PFSK-1 (cell line): ENCODE data around the gene H19.

Experiments used
- FOXP2 ChIP-seq: optimal IDR thresholded peaks from 2 replicates; pipeline ENCODE3; 2011; ENCODE audit warnings: borderline replicate concordance, control low read depth, inconsistent platforms; ENCODE audit not compliant: insufficient read depth; ENCODE audit errors: extremely low read length, extremely low read depth
- POLR2AphosphoS5 ChIP-seq: IDR thresholded peaks from 2 replicates; pipeline ENCODE4 v1.6.1; 2012; ENCODE audit warnings: low read depth, mild to moderate bottlenecking, control low read depth, low read length, moderate library complexity
- REST ChIP-seq, 2 experiments: IDR thresholded peaks; 2 replicates each; pipeline versions ENCODE4 v1.6.1 to v1.8.0; 2011 to 2012; ENCODE audit warnings: low read depth in 2 of 2, low read length in 2 of 2, control low read depth in 1 of 2, inconsistent platforms in 1 of 2, mild to moderate bottlenecking in 1 of 2, moderate library complexity in 1 of 2; ENCODE audit not compliant: insufficient read depth in 1 of 2
- SIN3A ChIP-seq: IDR thresholded peaks from 2 replicates; pipeline ENCODE4 v1.6.1; 2012; ENCODE audit warnings: mild to moderate bottlenecking, low read length, moderate library complexity, borderline replicate concordance; ENCODE audit not compliant: insufficient read depth
- TAF1 ChIP-seq: IDR thresholded peaks from 2 replicates; pipeline ENCODE4 v1.6.1; 2012; ENCODE audit warnings: low read length, control low read depth, borderline replicate concordance; ENCODE audit not compliant: insufficient read depth

Gene H19

DNA sequence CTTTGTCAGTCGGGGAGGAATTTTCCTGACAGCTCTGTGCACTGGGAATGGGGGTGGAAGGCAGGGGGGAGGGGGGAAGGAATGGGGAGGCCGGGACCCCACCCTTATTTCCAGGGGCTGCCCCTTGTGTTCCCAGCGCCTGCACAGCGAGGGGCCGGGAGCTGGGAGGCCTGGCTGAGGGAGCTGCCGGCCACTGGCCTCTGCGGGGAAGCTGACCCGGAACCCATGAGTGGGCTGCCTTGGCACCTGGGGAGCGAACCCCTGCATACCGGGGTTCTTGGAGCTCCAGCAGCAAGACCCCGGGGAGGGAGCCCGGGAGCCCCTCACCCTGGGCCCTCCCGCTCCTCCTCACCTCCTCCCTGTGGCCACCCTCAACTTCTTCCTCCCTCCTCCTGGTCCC, 3.5 kb downstream of the H19 start:
- TF ChIP-seq REST (IDR thresholded peaks at IDR 0.05; ENCODE audit: insufficient read depth in 1 of 2, low read depth in 2 of 2, low read length in 2 of 2) (no peak), SIN3A (no peak), TAF1 (no peak), FOXP2 (no peak), POLR2AphosphoS5 (no peak)

GRCh38 chr11:1992111-1992510, 5.5 kb downstream of the H19 start:
- TF ChIP-seq REST (IDR thresholded peaks at IDR 0.05; ENCODE audit: insufficient read depth in 1 of 2, low read depth in 2 of 2, low read length in 2 of 2) = no peak
- no peak for TF ChIP-seq TAF1
- no peak for TF ChIP-seq SIN3A
- no peak for TF ChIP-seq POLR2AphosphoS5
- no peak for TF ChIP-seq FOXP2

- TF ChIP-seq POLR2AphosphoS5 (no peak), FOXP2 (no peak), SIN3A (no peak), TAF1 (no peak), REST (IDR thresholded peaks at IDR 0.05; ENCODE audit: insufficient read depth in 1 of 2, low read depth in 2 of 2, low read length in 2 of 2) (no peak)
Measured at GRCh38 chr11:1990872-1991578, 6.6 kb downstream of the H19 start.

GRCh38 chr11:1989953-1990352, 7.7 kb downstream of the H19 start:
- no peak for TF ChIP-seq TAF1

DNA sequence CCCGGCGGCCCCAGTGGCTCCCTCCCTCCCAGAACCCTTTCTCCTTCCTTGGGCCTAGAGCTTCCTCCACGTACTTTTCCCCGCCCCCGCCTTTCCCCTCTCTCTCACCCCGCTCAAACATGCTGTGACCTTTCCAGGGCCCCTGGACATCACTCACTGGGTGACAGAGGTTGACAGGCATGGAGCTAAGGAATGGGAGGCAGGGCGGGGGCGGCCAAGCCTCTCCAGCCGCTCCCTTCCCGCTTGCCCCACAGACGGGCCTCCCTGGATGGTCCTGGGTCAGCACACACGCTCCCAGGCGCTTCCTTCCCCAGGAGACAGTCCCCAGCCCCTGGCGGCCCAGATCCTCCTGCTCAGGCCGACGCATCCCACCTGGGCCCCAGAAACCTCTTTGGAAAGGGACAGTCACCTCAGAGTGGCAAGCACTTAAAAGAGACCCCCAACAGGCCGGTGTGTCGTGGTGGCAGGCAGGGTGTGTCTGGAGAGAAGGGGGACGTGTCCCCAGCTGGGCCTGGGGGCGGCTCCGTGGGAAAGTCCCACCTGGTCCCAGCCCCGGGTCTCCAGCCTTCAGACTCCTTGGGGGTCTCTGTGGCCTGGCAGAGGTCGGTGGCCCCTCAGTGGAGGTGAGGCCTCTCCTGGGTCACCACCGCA, 8.8 kb downstream of the H19 start:
- TF ChIP-seq REST (IDR thresholded peaks at IDR 0.05; ENCODE audit: insufficient read depth in 1 of 2, low read depth in 2 of 2, low read length in 2 of 2) (no peak), POLR2AphosphoS5 (no peak), TAF1 (no peak), SIN3A (no peak), FOXP2 (no peak)
